BE2C (cell line): ENCODE measurements around the gene PLBD1.

Source experiments
- DNase-seq: peaks from one replicate; pipeline ENCODE4 v3.0.0-alpha.2; 2020
- H3K27me3 ChIP-seq: fragments of 250-450 bp; sonication (Bioruptor Pico); 2 replicates; pipeline ENCODE4 v1.5.1; 2020; ENCODE audit warnings: mild to moderate bottlenecking
- H3K36me3 ChIP-seq: fragments of 250-450 bp; sonication (Bioruptor Pico); 2 replicates; pipeline ENCODE4 v1.5.1; 2020; ENCODE audit warnings: mild to moderate bottlenecking
- H3K4me1 ChIP-seq: fragments of 250-450 bp; sonication (Bioruptor Pico); 2 replicates; pipeline ENCODE4 v1.5.1; 2020
- H3K4me3 ChIP-seq: 2 replicates; pipeline ENCODE4 v1.5.1; 2011; ENCODE audit warnings: low read depth, low read length
- H3K9me3 ChIP-seq: fragments of 250-450 bp; sonication (Bioruptor Pico); 2 replicates; pipeline ENCODE4 v1.5.1; 2020
- CTCF ChIP-seq: IDR thresholded peaks from 2 replicates; pipeline ENCODE4 v1.5.1; 2012; ENCODE audit warnings: mild to moderate bottlenecking, low read depth, low read length

Gene PLBD1

GRCh38 chr12:14562279-14562678 is 5.4 kb downstream of the PLBD1 start:
- H3K36me3 ChIP-seq = no peaks in the 10 kb centered on the region
- no peak overlapping the region for H3K4me3 ChIP-seq
- TF ChIP-seq CTCF = no peak
- DNase-seq = no peak
- no peaks in the 10 kb centered on the region for H3K4me1 ChIP-seq
- H3K9me3 ChIP-seq = no peaks in the 10 kb centered on the region
- H3K27me3 ChIP-seq = no peaks in the 10 kb centered on the region

DNA sequence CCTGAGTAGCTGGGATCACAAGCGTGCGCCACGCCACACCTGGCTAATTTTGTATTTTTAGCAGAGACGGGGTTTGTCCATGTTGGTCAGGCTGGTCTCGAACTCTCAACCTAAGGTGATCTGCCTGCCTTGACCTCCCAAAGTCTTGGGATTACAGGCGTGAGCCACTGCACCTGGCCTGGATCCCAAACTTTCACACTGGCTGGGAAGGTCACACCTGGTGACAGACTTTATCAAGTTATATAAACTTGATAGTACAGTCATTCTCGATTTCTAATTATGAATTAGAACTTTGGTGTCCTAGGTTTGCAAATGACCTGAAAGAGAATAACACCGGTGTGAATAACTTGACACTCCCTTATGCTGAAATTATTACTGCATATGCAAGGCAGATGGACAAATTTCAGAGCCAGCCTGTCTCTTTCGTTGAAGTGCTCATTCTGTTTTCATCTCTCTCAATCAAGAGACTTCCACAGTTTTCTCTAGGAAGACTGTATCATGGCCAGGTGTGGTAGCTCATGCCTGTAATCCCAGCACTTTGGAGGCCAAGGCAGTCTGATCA is 5.9 kb downstream of the PLBD1 start:
- Histone ChIP-seq H3K27me3 (no peaks in the 10 kb centered on the region), H3K9me3 (no peaks in the 10 kb centered on the region), H3K36me3 (no peaks in the 10 kb centered on the region), H3K4me3 (no peak overlapping the region), H3K4me1 (no peaks in the 10 kb centered on the region)
- no peak for DNase-seq
- TF ChIP-seq CTCF = no peak

DNA sequence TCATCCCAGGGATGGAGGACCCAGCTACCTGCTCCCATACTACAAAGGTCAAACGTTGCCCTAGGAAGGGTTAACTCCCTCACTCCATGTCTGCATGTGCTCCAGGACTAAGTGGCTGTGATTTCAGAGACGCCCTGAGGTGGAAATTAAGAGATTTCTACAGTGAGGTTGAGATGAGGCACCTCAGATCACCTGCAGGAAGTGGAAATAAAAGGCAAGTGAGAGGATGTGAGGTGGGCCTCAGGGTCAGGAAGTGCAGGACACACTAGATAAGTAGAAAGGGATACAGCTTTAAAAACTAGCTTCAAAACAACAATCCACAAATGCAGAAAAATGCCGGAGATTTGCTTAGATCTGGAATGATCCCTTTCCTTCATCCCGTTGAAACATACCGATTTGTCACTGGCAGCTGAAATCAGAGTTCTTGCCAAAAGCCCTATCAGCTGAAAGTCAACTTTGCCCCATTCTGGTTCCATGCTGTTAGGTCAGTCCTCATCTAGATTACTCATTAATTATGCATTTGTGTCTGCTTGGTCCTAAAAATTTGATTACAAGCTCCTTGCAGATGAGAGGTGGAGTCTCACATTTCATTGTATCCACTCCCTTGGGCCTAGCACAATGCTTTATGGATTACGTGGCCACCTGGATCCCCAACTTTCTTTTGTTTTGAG is 6.6 kb downstream of the PLBD1 start:
- TF ChIP-seq CTCF = no peak
- H3K27me3 ChIP-seq = no peaks in the 10 kb centered on the region
- no peaks in the 10 kb centered on the region for H3K9me3 ChIP-seq
- H3K36me3 ChIP-seq = no peaks in the 10 kb centered on the region
- H3K4me1 ChIP-seq = no peaks in the 10 kb centered on the region
- no peak for DNase-seq
- no peak overlapping the region for H3K4me3 ChIP-seq

DNA sequence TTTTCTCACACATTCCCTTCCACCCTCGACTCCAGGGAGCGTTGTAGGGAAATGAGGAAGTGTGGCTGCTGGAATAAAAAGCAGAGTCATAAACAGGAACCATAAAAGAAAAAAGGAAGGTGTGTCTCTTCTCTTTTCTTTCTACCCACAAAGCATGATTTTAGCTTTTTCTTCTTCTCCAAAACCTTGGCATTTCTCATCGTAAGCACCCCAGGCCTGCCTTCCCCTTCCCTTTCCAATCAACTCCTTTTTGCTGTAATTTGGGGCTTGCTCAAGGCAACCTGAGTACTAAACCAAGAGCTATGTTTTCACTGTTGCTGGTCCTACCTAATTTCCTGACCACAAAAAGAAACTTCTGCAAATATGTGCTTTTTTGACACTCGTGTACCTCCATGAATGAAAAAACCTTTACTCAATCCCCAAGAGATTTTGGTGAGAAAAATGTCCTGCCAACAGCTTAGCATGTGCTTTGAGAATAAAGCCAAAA is 9.2 kb downstream of the PLBD1 start:
- TF ChIP-seq CTCF = no peak
- Histone ChIP-seq H3K4me1 (no peaks in the 10 kb centered on the region), H3K27me3 (no peaks in the 10 kb centered on the region; the same call in 1 of the 2 replicates), H3K9me3 (no peaks in the 10 kb centered on the region), H3K4me3 (no peak overlapping the region), H3K36me3 (no peaks in the 10 kb centered on the region)
- DNase-seq = no peak

GRCh38 chr12:14557966-14558365 is 9.7 kb downstream of the PLBD1 start:
- no peaks in the 10 kb centered on the region for H3K36me3 ChIP-seq
- no peak for TF ChIP-seq CTCF

More at GRCh38 chr12:14557966-14558365, 9.7 kb downstream of the PLBD1 start:
- Histone ChIP-seq H3K27me3 (no peaks in the 10 kb centered on the region; the same call in 1 of the 2 replicates), H3K9me3 (no peaks in the 10 kb centered on the region), H3K4me3 (no peak overlapping the region), H3K4me1 (no peaks in the 10 kb centered on the region)
- DNase-seq = no peak
